ENCODE results near the gene F8.

- TF ChIP-seq, protein P1, sequence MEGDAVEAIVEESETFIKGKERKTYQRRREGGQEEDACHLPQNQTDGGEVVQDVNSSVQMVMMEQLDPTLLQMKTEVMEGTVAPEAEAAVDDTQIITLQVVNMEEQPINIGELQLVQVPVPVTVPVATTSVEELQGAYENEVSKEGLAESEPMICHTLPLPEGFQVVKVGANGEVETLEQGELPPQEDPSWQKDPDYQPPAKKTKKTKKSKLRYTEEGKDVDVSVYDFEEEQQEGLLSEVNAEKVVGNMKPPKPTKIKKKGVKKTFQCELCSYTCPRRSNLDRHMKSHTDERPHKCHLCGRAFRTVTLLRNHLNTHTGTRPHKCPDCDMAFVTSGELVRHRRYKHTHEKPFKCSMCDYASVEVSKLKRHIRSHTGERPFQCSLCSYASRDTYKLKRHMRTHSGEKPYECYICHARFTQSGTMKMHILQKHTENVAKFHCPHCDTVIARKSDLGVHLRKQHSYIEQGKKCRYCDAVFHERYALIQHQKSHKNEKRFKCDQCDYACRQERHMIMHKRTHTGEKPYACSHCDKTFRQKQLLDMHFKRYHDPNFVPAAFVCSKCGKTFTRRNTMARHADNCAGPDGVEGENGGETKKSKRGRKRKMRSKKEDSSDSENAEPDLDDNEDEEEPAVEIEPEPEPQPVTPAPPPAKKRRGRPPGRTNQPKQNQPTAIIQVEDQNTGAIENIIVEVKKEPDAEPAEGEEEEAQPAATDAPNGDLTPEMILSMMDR (IDR thresholded peaks at IDR 0.05), result no peak
- no peak for TF ChIP-seq POLR2A (IDR thresholded peaks at IDR 0.05)
Measured at GRCh38 chrX:154836163-154836562, 186.4 kb downstream of the F8 start.
